Kidney (tissue), 14 donors: ENCODE results near the gene LY6G5C. TPM values are rescaled to one million over a fixed set of nuclear protein-coding genes. Genes with fewer than 3 reads are reported as not detected.

Experiments used
- DNase-seq, 5 donors: peaks; one replicate each; pipeline ENCODE4 v3.0.0-alpha.2; 2013 to 2020
- FAIRE-seq: peaks from 2 replicates; lab custom pipeline; 2012; peaks lifted over from hg19 to GRCh38; lab: Jason Lieb, UNC
- H3K27ac ChIP-seq, 2 donors: one replicate each; pipeline ENCODE4 v1.7.0; 2013; ENCODE audit warnings: low read depth in 2 of 2, low read length in 2 of 2, inconsistent platforms in 1 of 2
- H3K27me3 ChIP-seq: one replicate; pipeline ENCODE4 v1.7.1; 2013; ENCODE audit warnings: low read length, inconsistent platforms; ENCODE audit not compliant: control insufficient read depth, insufficient read depth
- H3K36me3 ChIP-seq, 3 donors: one replicate each; pipeline versions ENCODE4 v1.7.0 to v1.7.1; 2013; ENCODE audit warnings: low read length in 3 of 3, control low read depth in 1 of 3, inconsistent platforms in 1 of 3; ENCODE audit not compliant: insufficient read depth in 3 of 3, control insufficient read depth in 2 of 3
- H3K4me1 ChIP-seq, 3 donors: one replicate each; pipeline versions ENCODE4 v1.7.0 to v1.7.1; 2013; ENCODE audit warnings: low read length in 3 of 3, inconsistent platforms in 1 of 3, low read depth in 1 of 3; ENCODE audit not compliant: control insufficient read depth in 2 of 3, insufficient read depth in 2 of 3
- H3K4me3 ChIP-seq, 3 donors: one replicate each; pipeline versions ENCODE4 v1.7.0 to v1.8.1; 2013; ENCODE audit warnings: low read length in 3 of 3, control low read depth in 1 of 3, inconsistent platforms in 1 of 3
- H3K9ac ChIP-seq, 3 donors: one replicate each; pipeline versions ENCODE4 v1.7.0 to v1.7.1; 2013; ENCODE audit warnings: low read length in 3 of 3, control low read depth in 1 of 3, inconsistent platforms in 1 of 3
- H3K9me3 ChIP-seq, 3 donors: one replicate each; pipeline versions ENCODE4 v1.7.0 to v1.7.1; 2013; ENCODE audit warnings: low read length in 3 of 3, control low read depth in 1 of 3, inconsistent platforms in 1 of 3; ENCODE audit not compliant: control insufficient read depth in 2 of 3, insufficient read depth in 1 of 3
- intact Hi-C: fragments of 100-400 bp; cut with DNase I; formaldehyde crosslinking; loops from one replicate; pipeline ENCODE4 v1.11.1; 2022
- polyA plus RNA-seq: library from polyadenylated mRNA; stranded (reverse); fragments of 350-450 nt; fragmentation: Illumina TruSeq; extraction: RNeasy Lipid Tissue Mini Kit (QIAGEN cat#74804); gene quantifications from one replicate; pipeline ENCODE4 v1.2.3, GENCODE V29; 2014; ENCODE audit warnings: low read depth, low replicate concordance; ENCODE audit not compliant: insufficient read depth
- total RNA-seq: library from RNA; stranded (reverse); fragmentation: NEBNext Ultra II Directional; extraction: Animal tissue kit (Norgen Biotek cat#: 25700); gene quantifications from one replicate; pipeline ENCODE4 v1.2.1, GENCODE V29; 2021
- TF ChIP-seq, protein P1 (sequence below): IDR thresholded peaks from 3 replicates; pipeline ENCODE4 v1.5.1; 2012; ENCODE audit warnings: mild to moderate bottlenecking, moderate library complexity, borderline replicate concordance; ENCODE audit not compliant: insufficient read depth; ENCODE audit errors: extremely low read depth
- donor health status: control.
- donor health status: control.
- donor health status: control.
- donor health status: control.
- donor health status: control.
- donor health status: DM: yes; HTN: yes; CAD: no.
- donor health status: Normal renal cell carcinoma (clear cell type).

Gene LY6G5C
- total and polyA plus RNA-seq, 2 donors from 2014 or later, result 2.5 to 4.6 TPM

DNA sequence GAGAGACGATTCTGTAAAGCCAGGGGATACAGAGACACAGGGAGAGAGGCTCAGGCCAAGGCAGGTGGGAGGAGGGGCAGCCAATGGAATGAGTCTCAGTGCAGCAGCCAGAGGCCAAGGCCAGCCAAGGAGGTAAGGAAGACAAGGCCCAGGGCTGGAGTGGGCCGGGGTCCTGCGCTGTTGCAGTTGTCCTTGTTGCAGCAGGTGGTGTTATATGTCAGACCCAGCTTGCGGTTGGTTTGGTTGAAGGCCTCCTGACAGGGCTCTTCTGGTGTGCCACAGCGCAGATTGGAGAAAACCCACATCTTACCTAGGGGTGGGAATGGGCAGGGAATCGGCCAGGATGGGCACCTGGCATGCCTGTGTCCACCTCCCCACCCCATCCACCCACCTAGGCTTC is 38.1 kb upstream of the LY6G5C start:
- no peak overlapping the region for H3K4me3 ChIP-seq
- intact Hi-C loops, result no loop called here
- DNase-seq (no peak), FAIRE-seq (no peak)
- H3K36me3 ChIP-seq, result no peaks in the 10 kb centered on the region
- no peak overlapping the region for H3K9ac ChIP-seq
- H3K4me1 ChIP-seq, result no peaks in the 10 kb centered on the region
- H3K27ac ChIP-seq, result no peak overlapping the region
- H3K27me3 ChIP-seq, result no peaks in the 10 kb centered on the region
- H3K9me3 ChIP-seq, result no peaks in the 10 kb centered on the region
- TF ChIP-seq, protein P1, sequence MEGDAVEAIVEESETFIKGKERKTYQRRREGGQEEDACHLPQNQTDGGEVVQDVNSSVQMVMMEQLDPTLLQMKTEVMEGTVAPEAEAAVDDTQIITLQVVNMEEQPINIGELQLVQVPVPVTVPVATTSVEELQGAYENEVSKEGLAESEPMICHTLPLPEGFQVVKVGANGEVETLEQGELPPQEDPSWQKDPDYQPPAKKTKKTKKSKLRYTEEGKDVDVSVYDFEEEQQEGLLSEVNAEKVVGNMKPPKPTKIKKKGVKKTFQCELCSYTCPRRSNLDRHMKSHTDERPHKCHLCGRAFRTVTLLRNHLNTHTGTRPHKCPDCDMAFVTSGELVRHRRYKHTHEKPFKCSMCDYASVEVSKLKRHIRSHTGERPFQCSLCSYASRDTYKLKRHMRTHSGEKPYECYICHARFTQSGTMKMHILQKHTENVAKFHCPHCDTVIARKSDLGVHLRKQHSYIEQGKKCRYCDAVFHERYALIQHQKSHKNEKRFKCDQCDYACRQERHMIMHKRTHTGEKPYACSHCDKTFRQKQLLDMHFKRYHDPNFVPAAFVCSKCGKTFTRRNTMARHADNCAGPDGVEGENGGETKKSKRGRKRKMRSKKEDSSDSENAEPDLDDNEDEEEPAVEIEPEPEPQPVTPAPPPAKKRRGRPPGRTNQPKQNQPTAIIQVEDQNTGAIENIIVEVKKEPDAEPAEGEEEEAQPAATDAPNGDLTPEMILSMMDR, result no peak

DNA sequence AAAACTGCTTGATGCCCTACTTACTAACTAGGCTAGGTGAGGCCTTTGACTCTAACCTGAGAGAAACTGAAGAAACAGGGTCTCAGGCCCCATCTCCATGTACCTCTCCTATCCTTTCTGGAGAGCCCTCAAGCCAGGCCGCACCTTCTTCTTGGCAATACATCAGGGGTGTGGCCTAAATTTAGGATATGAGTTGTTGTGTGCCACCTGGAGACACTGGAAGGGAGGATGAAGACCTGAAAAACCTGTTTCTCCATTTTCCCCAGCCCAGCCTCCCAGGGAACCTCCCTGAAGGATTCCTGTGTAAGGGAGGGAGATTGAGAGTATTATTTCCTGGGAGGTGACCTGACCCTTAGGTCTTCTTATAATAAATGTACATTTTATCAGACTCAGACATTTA is 37.4 kb upstream of the LY6G5C start:
- H3K9ac ChIP-seq, result no peak overlapping the region
- H3K27ac ChIP-seq, result no peak overlapping the region
- no peaks in the 10 kb centered on the region for H3K4me1 ChIP-seq
- no peaks in the 10 kb centered on the region for H3K9me3 ChIP-seq
- TF ChIP-seq, protein P1, result no peak
- H3K4me3 ChIP-seq, result no peak overlapping the region
- DNase-seq (no peak), FAIRE-seq (no peak)
- no peaks in the 10 kb centered on the region for H3K27me3 ChIP-seq
- no peaks in the 10 kb centered on the region for H3K36me3 ChIP-seq
- intact Hi-C loops, result no loop called here

DNA sequence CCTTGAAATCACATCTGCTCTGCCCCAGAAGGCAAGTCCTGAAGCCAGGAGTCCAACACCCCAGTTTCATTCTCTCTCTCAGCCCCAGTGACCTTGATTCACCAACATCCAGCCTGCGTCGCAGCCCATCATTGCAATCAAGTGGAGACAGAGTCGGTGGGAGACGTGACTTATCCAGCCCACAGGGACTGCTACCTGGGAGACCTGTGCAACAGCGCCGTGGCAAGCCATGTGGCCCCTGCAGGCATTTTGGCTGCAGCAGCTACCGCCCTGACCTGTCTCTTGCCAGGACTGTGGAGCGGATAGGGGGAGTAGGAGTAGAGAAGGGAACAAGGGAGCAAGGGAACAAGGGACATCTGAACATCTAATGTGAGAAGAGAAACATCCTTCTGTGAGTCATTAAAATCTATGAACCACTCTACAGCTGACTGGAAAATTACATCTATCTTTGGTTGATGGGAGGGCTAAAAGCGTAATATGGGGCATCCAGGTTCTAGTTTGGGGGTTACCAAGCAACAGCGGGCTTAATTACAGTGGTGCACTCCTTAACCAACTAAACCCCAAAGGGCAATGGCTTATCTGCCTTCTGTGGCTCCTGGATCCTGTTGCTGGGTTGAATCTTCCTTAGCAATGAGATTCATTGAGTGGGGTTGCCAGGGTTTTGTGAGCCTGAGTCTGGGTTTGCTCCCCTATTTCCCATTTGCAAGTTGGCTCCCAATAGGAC is 36.8 kb upstream of the LY6G5C start:
- no peak overlapping the region for H3K27ac ChIP-seq
- DNase-seq (peak in 2 of 5 donors; percentile 43 to 47), FAIRE-seq (no peak)
- TF ChIP-seq, protein P1, result no peak
- no peak overlapping the region for H3K4me3 ChIP-seq
- H3K4me1 ChIP-seq, result no peaks in the 10 kb centered on the region
- no peaks in the 10 kb centered on the region for H3K36me3 ChIP-seq
- H3K9ac ChIP-seq, result no peak overlapping the region
- intact Hi-C loops, result no loop called here
- H3K27me3 ChIP-seq, result no peaks in the 10 kb centered on the region
- no peaks in the 10 kb centered on the region for H3K9me3 ChIP-seq
